ENCODE data around the gene HDAC9.

DNA sequence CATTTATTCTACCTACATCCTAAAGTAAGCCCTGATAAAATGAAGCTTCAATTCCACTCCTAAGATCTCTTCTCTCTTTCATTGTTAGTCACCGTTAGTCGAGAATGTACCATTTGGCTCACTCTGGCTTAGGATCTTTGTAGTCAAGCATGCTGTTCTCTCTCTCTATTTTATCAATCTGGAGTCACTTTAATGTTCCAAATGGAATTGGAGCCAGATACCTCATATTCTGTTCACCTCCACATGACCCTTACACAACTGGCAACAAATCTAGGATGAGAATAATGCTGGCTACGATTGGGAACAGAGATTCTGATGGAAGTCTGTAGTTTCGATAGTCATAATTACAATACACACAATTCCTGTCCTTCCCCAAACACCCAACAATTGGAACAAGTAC, 408.1 kb downstream of the HDAC9 start:
- TF ChIP-seq, protein P1, sequence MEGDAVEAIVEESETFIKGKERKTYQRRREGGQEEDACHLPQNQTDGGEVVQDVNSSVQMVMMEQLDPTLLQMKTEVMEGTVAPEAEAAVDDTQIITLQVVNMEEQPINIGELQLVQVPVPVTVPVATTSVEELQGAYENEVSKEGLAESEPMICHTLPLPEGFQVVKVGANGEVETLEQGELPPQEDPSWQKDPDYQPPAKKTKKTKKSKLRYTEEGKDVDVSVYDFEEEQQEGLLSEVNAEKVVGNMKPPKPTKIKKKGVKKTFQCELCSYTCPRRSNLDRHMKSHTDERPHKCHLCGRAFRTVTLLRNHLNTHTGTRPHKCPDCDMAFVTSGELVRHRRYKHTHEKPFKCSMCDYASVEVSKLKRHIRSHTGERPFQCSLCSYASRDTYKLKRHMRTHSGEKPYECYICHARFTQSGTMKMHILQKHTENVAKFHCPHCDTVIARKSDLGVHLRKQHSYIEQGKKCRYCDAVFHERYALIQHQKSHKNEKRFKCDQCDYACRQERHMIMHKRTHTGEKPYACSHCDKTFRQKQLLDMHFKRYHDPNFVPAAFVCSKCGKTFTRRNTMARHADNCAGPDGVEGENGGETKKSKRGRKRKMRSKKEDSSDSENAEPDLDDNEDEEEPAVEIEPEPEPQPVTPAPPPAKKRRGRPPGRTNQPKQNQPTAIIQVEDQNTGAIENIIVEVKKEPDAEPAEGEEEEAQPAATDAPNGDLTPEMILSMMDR (IDR thresholded peaks at IDR 0.05) = no peak
- no peak for TF ChIP-seq POLR2A (IDR thresholded peaks at IDR 0.05)
